A549 (cell line): ENCODE measurements around the gene CHKB.

Experiments used
- CBX2 ChIP-seq: fragments of 200-600 bp; sonication (generic); IDR thresholded peaks from 2 replicates; pipeline ENCODE4 v1.6.1; 2016; ENCODE audit warnings: low read depth, mild to moderate bottlenecking, borderline replicate concordance
- CHD2 ChIP-seq: fragments of 150-350 bp; IDR thresholded peaks from 2 replicates; pipeline ENCODE4 v1.6.1; 2014; ENCODE audit warnings: low read length; ENCODE audit not compliant: partially characterized antibody
- CTCF ChIP-seq: fragments of >200 bp; sonication (Bioruptor Twin); formaldehyde crosslinking; IDR thresholded peaks from 3 replicates; pipeline ENCODE4 v1.5.1; 2016
- EP300 ChIP-seq, 2 experiments: fragments of >200 bp; sonication (Bioruptor Twin); formaldehyde crosslinking; IDR thresholded peaks; 2 replicates in 1 of 2; 3 replicates in 1 of 2; pipeline ENCODE4 v1.6.1; 2016 to 2017
- JUN ChIP-seq, 2 experiments: fragments of >200 bp; sonication (Bioruptor Twin); formaldehyde crosslinking; IDR thresholded peaks; 2 replicates in 1 of 2; 3 replicates in 1 of 2; pipeline ENCODE4 v1.6.1; 2016 to 2017
- POLR2A ChIP-seq: IDR thresholded peaks from 2 replicates; pipeline ENCODE4 v1.6.1; 2012; ENCODE audit warnings: mild to moderate bottlenecking, low read length
- SREBF2 ChIP-seq: fragments of 450-650 bp; IDR thresholded peaks from 2 replicates; pipeline ENCODE4 v1.6.1; 2014; ENCODE audit warnings: mild to moderate bottlenecking, moderate library complexity

- TF ChIP-seq CTCF (no peak), CHD2 (no peak), CBX2 (no peak), JUN (IDR thresholded peaks at IDR 0.05) (no peak), SREBF2 (no peak), EP300 (IDR thresholded peaks at IDR 0.05) (no peak), POLR2A (no peak)
Observed at GRCh38 chr22:50577697-50577986, 5.0 kb downstream of the CHKB start.
